A549 (cell line): ENCODE data around the gene OBP2A. TPM values are rescaled to one million over a fixed set of nuclear protein-coding genes. Genes with fewer than 3 reads are reported as not detected.

Experiments
- ATAC-seq, 2 experiments: fragments of 200-7000 bp in 1 of 2; fragments of >200 bp in 1 of 2; cut with Nextera tagmentation in 1 of 2; cut with Tn5 transposase in 1 of 2; 3 replicates each; pipeline versions ENCODE4 v1.8.0 to v1.9.1; 2018 to 2020; ENCODE audit warnings: mild to moderate bottlenecking in 1 of 2, moderate library complexity in 1 of 2
- CTCF ChIA-PET: fragments of 300-600 bp; sonication (Branson Sonifier 250); formaldehyde crosslinking; extraction: SDS; loops from one replicate; lab custom pipeline; 2021; ENCODE audit warnings: antibody characterized with exemption, inconsistent platforms; lab: Yijun Ruan, JAX
- POLR2A ChIA-PET: fragments of 350-600 bp; formaldehyde crosslinking; extraction: SDS; loops from one replicate; lab custom pipeline; 2021; ENCODE audit warnings: antibody characterized with exemption, inconsistent platforms; lab: Yijun Ruan, JAX
- DNase-seq, 2 experiments: peaks; one replicate each; pipeline versions ENCODE4 v3.0.0 to v3.0.0-alpha.2; 2011 to 2016; ENCODE audit warnings: low read depth in 1 of 2, low spot score in 1 of 2
- FAIRE-seq: peaks from 2 replicates; lab custom pipeline; 2011; peaks lifted over from hg19 to GRCh38; lab: Jason Lieb, UNC
- H3K27ac ChIP-seq, 2 experiments: fragments of >200 bp; sonication (Bioruptor Twin); formaldehyde crosslinking; 3 replicates each; pipeline ENCODE4 v1.5.1; 2016 to 2017
- H3K4me1 ChIP-seq: fragments of >200 bp; sonication (Bioruptor Twin); formaldehyde crosslinking; 3 replicates; pipeline ENCODE4 v1.6.1; 2016
- H3K4me2 ChIP-seq: fragments of >200 bp; sonication (Bioruptor Twin); formaldehyde crosslinking; 3 replicates; pipeline ENCODE4 v1.6.1; 2016
- H3K4me3 ChIP-seq: fragments of >200 bp; sonication (Bioruptor Twin); formaldehyde crosslinking; 3 replicates; pipeline ENCODE4 v1.5.1; 2016
- H3K9me3 ChIP-seq: fragments of >200 bp; sonication (Bioruptor Twin); formaldehyde crosslinking; 3 replicates; pipeline ENCODE4 v1.6.1; 2016
- BHLHE40 ChIP-seq: IDR thresholded peaks from 2 replicates; pipeline ENCODE4 v1.6.1; 2012; ENCODE audit warnings: low read depth, low read length, inconsistent platforms
- CHD2 ChIP-seq: fragments of 150-350 bp; IDR thresholded peaks from 2 replicates; pipeline ENCODE4 v1.6.1; 2014; ENCODE audit warnings: low read length; ENCODE audit not compliant: partially characterized antibody
- EHF ChIP-seq: fragments of 250-450 bp; sonication (Bioruptor Pico); IDR thresholded peaks from 2 replicates; pipeline ENCODE4 v1.5.0; 2020; ENCODE audit warnings: mild to moderate bottlenecking
- EP300 ChIP-seq, 2 experiments: fragments of >200 bp; sonication (Bioruptor Twin); formaldehyde crosslinking; IDR thresholded peaks; 2 replicates in 1 of 2; 3 replicates in 1 of 2; pipeline ENCODE4 v1.6.1; 2016 to 2017
- ESRRA ChIP-seq: fragments of 150-350 bp; IDR thresholded peaks from 2 replicates; pipeline ENCODE4 v1.6.1; 2014; ENCODE audit warnings: mild to moderate bottlenecking, low read length, borderline replicate concordance
- FOSB ChIP-seq: fragments of 250-450 bp; sonication (Bioruptor Pico); IDR thresholded peaks from 2 replicates; pipeline ENCODE4 v1.5.0; 2020; ENCODE audit warnings: mild to moderate bottlenecking, moderate library complexity
- FOSL2 ChIP-seq, 2 experiments: fragments of 450-650 bp in 1 of 2; fragments of >200 bp in 1 of 2; sonication (Bioruptor Twin) in 1 of 2; formaldehyde crosslinking; IDR thresholded peaks; 2 replicates each; pipeline versions ENCODE4 v1.5.0 to v1.6.1; 2016 to 2020; ENCODE audit warnings: mild to moderate bottlenecking in 1 of 2, moderate library complexity in 1 of 2
- HEYL ChIP-seq: fragments of 250-450 bp; sonication (Bioruptor Pico); IDR thresholded peaks from 2 replicates; pipeline ENCODE4 v1.8.0; 2021; ENCODE audit warnings: mild to moderate bottlenecking, moderate library complexity
- HMGXB4 ChIP-seq: fragments of 250-450 bp; sonication (Bioruptor Pico); IDR thresholded peaks from 2 replicates; pipeline ENCODE4 v1.5.0; 2021; ENCODE audit warnings: mild to moderate bottlenecking, moderate library complexity, borderline replicate concordance
- JUNB ChIP-seq: fragments of >200 bp; sonication (Bioruptor Twin); formaldehyde crosslinking; IDR thresholded peaks from 2 replicates; pipeline ENCODE4 v1.6.1; 2016
- KDM5A ChIP-seq: fragments of 200-600 bp; sonication (generic); IDR thresholded peaks from 2 replicates; pipeline ENCODE4 v1.6.1; 2016; ENCODE audit warnings: antibody characterized with exemption, mild to moderate bottlenecking
- MAFK ChIP-seq: fragments of 450-650 bp; IDR thresholded peaks from 2 replicates; pipeline ENCODE4 v1.6.1; 2014; ENCODE audit not compliant: partially characterized antibody
- MAZ ChIP-seq: fragments of 150-350 bp; IDR thresholded peaks from 2 replicates; pipeline ENCODE4 v1.6.1; 2014; ENCODE audit warnings: antibody characterized with exemption, low read depth, low read length, borderline replicate concordance
- MYC ChIP-seq: IDR thresholded peaks from 2 replicates; pipeline ENCODE4 v1.6.1; 2012; ENCODE audit warnings: mild to moderate bottlenecking, inconsistent platforms, low read length, improper control_type of control experiment, borderline replicate concordance
- NPAS2 ChIP-seq: fragments of 250-450 bp; sonication (Bioruptor Pico); IDR thresholded peaks from 2 replicates; pipeline ENCODE4 v1.8.0; 2022; ENCODE audit warnings: mild to moderate bottlenecking, moderate library complexity, borderline replicate concordance
- PHF8 ChIP-seq: fragments of 200-600 bp; sonication (generic); IDR thresholded peaks from 2 replicates; pipeline ENCODE4 v1.6.1; 2016; ENCODE audit warnings: low read depth, mild to moderate bottlenecking, antibody characterized with exemption, moderate library complexity, borderline replicate concordance
- POLR2AphosphoS2 ChIP-seq: conservative IDR thresholded peaks from 2 replicates; pipeline ENCODE4 v1.6.1; 2012; ENCODE audit warnings: low read length, improper control_type of control experiment, inconsistent platforms
- RARB ChIP-seq: fragments of 250-450 bp; sonication (Bioruptor Pico); IDR thresholded peaks from 2 replicates; pipeline ENCODE4 v1.8.0; 2021; ENCODE audit warnings: mild to moderate bottlenecking, moderate library complexity
- RCOR1 ChIP-seq: fragments of 150-350 bp; IDR thresholded peaks from 2 replicates; pipeline ENCODE4 v1.6.1; 2014; ENCODE audit warnings: antibody characterized with exemption, low read length, low read depth
- REST ChIP-seq: fragments of 200-600 bp; sonication (generic); IDR thresholded peaks from 2 replicates; pipeline ENCODE4 v1.6.1; 2016; ENCODE audit warnings: antibody characterized with exemption, mild to moderate bottlenecking, moderate library complexity
- RNF2 ChIP-seq: fragments of 200-600 bp; sonication (generic); IDR thresholded peaks from 2 replicates; pipeline ENCODE4 v1.6.1; 2016; ENCODE audit warnings: low read depth, mild to moderate bottlenecking, antibody characterized with exemption, moderate library complexity, borderline replicate concordance
- SMC3 ChIP-seq: fragments of >200 bp; sonication (Bioruptor Twin); formaldehyde crosslinking; IDR thresholded peaks from 3 replicates; pipeline ENCODE4 v1.6.1; 2018; ENCODE audit warnings: inconsistent platforms
- TFCP2L1 ChIP-seq: fragments of 250-450 bp; sonication (Bioruptor Pico); IDR thresholded peaks from 2 replicates; pipeline ENCODE4 v1.5.0; 2021; ENCODE audit warnings: mild to moderate bottlenecking
- TP53 ChIP-seq: fragments of 250-450 bp; sonication (Bioruptor Pico); IDR thresholded peaks from 2 replicates; pipeline ENCODE4 v1.5.0; 2021; ENCODE audit warnings: mild to moderate bottlenecking, moderate library complexity
- ZC3H11A ChIP-seq: fragments of 450-650 bp; IDR thresholded peaks from 2 replicates; pipeline ENCODE4 v1.6.1; 2014; ENCODE audit warnings: antibody characterized with exemption, mild to moderate bottlenecking
- ZFP36 ChIP-seq: fragments of 450-650 bp; IDR thresholded peaks from 2 replicates; pipeline ENCODE4 v1.6.1; 2014; ENCODE audit warnings: borderline replicate concordance; ENCODE audit not compliant: partially characterized antibody
- WGBS: methylation state at CpG from one replicate; pipeline ENCODE4 v1.1.6; 2017; ENCODE audit errors: missing lambda C conversion rate; 5-methylcytosine and 5-hydroxymethylcytosine counted together
- polyA plus RNA-seq, 4 experiments: library from polyadenylated mRNA; depleted of rRNA in 3 of 4; stranded (reverse); fragments of >200 nt; fragmentation: RNase III in 1 of 4; extraction: RNeasy Plus Mini Kit Qiagen cat#74134 plus additional on column Dnase treatment in 1 of 4; gene quantifications; 2 replicates in 3 of 4; 3 replicates in 1 of 4; pipeline ENCODE4 v1.2.3, GENCODE V29; 2011 to 2017
- TF ChIP-seq, protein P1 (sequence below): IDR thresholded peaks from 2 replicates; pipeline ENCODE4 v1.6.1; 2012; ENCODE audit warnings: low read depth, borderline replicate concordance
- TF ChIP-seq, protein P2 (sequence below): fragments of 450-650 bp; IDR thresholded peaks from 2 replicates; pipeline ENCODE4 v1.6.1; 2014; ENCODE audit warnings: antibody characterized with exemption

The OBP2A gene
- polyA plus RNA-seq, 2 of the 4 experiments (the other 2 are of a cell fraction), result not detected

DNA sequence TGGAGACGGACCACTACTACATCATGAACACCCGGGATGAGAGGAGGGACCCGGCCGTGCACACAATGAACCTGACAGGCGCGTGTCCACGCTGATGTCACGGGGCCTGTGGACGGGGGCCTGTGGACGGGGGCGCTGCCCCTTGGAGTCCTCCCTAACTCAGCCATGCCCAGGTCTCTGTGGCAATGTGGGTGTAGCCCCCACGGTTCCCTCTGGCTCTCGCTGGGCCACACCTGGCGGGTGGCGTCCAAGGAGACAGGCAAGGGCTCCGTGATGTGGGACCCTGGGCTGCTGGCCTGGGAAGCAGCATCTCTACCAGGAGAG lies 37.7 kb downstream of the OBP2A start:
- FAIRE-seq (no peak), DNase-seq (no peak), ATAC-seq (no peak)
- WGBS, result 78% methylated on average over 9 of the region's 16 CpGs
- H3K4me3 ChIP-seq, result no peak overlapping the region
- H3K27ac ChIP-seq, result no peak overlapping the region
- no peak overlapping the region for H3K4me2 ChIP-seq
- ChIA-PET CTCF (interaction anchor here (2.5 kb wide), 1 partner anchor 20 kb away, joined by 11 read pairs; no protein-coding TSS in a partner anchor), POLR2A (no interaction called here)
- TF ChIP-seq REST (no peak), MAZ (no peak), POLR2AphosphoS2 (no peak), BHLHE40 (no peak), RARB (CRISPR knock-in tag) (no peak), PHF8 (no peak), MAFK (no peak), FOSL2 (IDR thresholded peaks at IDR 0.05) (no peak), FOSL2 (CRISPR knock-in tag; IDR thresholded peaks at IDR 0.05) (no peak)
- H3K9me3 ChIP-seq, result no peaks in the 10 kb centered on the region
- no peaks in the 10 kb centered on the region for H3K4me1 ChIP-seq

GRCh38 chr9:135584371-135584770 lies 38.4 kb downstream of the OBP2A start:
- Histone ChIP-seq H3K27ac (no peak overlapping the region), H3K4me2 (no peak overlapping the region)
- no peak for FAIRE-seq
- no peak for ATAC-seq
- TF ChIP-seq ZC3H11A, result no peak
- TF ChIP-seq ZFP36, result no peak
- no peak for TF ChIP-seq FOSB (CRISPR knock-in tag)
- TF ChIP-seq ESRRA, result no peak
- TF ChIP-seq, protein P1, sequence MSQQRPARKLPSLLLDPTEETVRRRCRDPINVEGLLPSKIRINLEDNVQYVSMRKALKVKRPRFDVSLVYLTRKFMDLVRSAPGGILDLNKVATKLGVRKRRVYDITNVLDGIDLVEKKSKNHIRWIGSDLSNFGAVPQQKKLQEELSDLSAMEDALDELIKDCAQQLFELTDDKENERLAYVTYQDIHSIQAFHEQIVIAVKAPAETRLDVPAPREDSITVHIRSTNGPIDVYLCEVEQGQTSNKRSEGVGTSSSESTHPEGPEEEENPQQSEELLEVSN, result no peak
- no peak for TF ChIP-seq EHF (CRISPR knock-in tag)
- no peak for TF ChIP-seq KDM5A
- TF ChIP-seq, all 56 proteins: peak for 0
- 29% methylated on average over 5 of the region's 5 CpGs for WGBS
- DNase-seq, result no peak
- ChIA-PET POLR2A (no interaction called here), CTCF (no interaction called here)
- no peak overlapping the region for H3K4me3 ChIP-seq
- H3K4me1 ChIP-seq, result no peaks in the 10 kb centered on the region
- H3K9me3 ChIP-seq, result no peaks in the 10 kb centered on the region

DNA sequence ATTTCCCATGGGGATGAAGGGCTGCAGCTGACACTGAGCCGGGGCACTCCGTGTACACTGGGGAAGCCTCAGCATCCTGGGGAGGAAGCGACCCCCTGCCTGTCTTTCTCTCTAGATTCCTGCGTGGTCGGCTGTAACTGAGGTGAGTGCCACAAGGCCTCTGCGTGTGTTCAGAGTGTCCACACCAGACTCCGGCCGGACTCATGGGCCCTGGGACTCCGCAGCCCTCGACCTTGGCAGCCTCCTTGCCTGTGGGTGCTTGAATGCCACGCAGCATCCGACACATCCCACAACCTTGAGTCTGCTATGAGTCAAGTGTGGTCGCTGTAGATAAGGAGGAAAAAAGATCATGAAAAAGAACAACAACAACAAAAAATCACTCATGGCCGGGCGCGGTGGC lies 39.0 kb downstream of the OBP2A start:
- no peak for FAIRE-seq
- CTCF ChIA-PET, result interaction anchor here (1.4 kb wide), 1 partner anchor 18 kb away, joined by 4 read pairs; no protein-coding TSS in a partner anchor
- TF ChIP-seq ZC3H11A, result no peak
- no peak for TF ChIP-seq KDM5A
- no peak for TF ChIP-seq MAZ
- TF ChIP-seq RCOR1, result no peak
- TF ChIP-seq EP300 (IDR thresholded peaks at IDR 0.05), result no peak
- no peak for TF ChIP-seq NPAS2 (CRISPR knock-in tag)
- no peak for TF ChIP-seq TFCP2L1 (CRISPR knock-in tag)
- no peak for TF ChIP-seq JUNB
- TF ChIP-seq BHLHE40, result no peak
- no peak for TF ChIP-seq CHD2
- TF ChIP-seq HEYL, result no peak
- no peak for TF ChIP-seq TP53 (CRISPR knock-in tag)
- TF ChIP-seq MYC, result no peak
- TF ChIP-seq, protein P2, sequence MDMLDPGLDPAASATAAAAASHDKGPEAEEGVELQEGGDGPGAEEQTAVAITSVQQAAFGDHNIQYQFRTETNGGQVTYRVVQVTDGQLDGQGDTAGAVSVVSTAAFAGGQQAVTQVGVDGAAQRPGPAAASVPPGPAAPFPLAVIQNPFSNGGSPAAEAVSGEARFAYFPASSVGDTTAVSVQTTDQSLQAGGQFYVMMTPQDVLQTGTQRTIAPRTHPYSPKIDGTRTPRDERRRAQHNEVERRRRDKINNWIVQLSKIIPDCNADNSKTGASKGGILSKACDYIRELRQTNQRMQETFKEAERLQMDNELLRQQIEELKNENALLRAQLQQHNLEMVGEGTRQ, result no peak
- TF ChIP-seq MAFK, result no peak
- no peak for TF ChIP-seq SMC3
- no peak for TF ChIP-seq HMGXB4 (CRISPR knock-in tag)
- TF ChIP-seq RNF2, result no peak

More for the DNA sequence above, 39.0 kb downstream of the OBP2A start:
- DNase-seq, result no peak
- no peak overlapping the region for H3K4me3 ChIP-seq
- POLR2A ChIA-PET, result no interaction called here
- H3K9me3 ChIP-seq, result no peaks in the 10 kb centered on the region
- no peak overlapping the region for H3K4me2 ChIP-seq
- no peak overlapping the region for H3K27ac ChIP-seq
- 67% methylated on average over 16 of the region's 16 CpGs for WGBS
- ATAC-seq, result no peak
- H3K4me1 ChIP-seq, result no peaks in the 10 kb centered on the region
